GM19328 (cell line): Measurements from ENCODE around the gene FAM13B.
"Not testable (repeated sequence)": the region's sequence is repeated elsewhere in the genome, so short reads cannot be mapped to it uniquely, and the experiment has no call there.

Experiments used
- ATAC-seq: cut with Tn5 transposase; IDR thresholded peaks from one replicate; pipeline ENCODE4 v1.9.1; 2021; ENCODE audit warnings: mild to moderate bottlenecking, moderate library complexity; ENCODE audit not compliant: unreplicated experiment

FAM13B gene

DNA sequence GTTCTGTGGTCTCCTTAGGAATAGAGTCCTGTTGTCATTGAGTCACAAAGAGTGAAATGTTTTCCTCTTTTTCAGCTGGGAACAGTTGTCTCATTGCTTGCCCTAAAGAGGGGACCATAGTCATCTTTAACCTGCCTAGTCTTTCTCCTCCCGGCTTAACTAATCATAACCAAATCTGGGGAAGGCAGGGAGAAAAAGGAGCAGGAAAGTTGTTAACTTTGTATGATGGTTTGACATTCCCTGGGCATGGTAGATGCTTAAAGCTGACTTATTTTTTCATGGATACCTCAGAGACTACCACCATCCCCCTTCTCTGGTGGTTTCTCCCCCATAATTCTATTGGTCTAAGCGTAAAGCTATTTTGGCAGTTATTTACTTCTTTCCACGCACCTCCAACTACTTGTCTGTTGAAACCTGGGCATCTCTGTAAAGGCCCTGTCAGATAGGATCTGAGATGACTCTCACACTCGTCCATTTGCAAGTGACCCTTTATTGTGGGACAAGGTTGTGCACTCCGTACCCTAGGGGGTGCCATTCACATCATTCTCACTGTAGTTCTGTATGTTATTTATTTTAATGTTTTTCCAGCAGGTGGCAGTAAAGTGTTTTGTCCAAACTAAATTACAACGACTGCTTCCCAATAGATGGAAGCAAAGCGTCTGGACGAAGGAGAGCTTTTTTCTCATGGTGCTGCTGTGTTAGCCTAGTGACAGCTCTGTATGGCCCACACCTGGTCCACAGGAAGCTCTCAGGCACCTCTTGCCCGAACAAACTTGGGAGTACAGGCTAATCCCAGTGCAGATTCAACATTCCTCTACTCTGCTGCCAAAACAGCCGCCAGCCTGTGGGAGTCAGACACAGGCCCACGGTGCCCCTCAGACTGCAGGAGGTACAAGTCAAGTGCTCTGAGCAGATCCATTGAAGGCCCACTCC, 3.0 kb upstream of the FAM13B start:
- ATAC-seq: peak; percentile 28

DNA sequence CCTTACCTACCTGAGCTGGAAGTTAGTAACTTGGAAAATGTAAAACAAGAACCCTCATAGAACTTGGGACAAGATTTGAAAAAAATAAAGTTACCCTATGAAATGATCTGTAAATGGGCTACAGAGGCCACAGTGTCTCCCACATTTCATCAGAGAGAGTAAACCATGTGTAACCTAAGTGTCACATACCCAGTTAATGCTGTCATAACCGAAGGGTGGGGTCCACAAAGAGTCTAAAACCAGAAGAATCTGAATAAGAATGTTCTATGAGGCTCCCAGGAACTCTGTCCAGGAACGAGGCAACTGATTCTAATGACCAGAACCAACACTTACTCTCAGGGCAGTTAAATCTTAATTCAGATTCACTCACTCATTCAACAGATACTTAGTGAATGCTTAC, 1.0 kb upstream of the FAM13B start:
- ATAC-seq: no peak

DNA sequence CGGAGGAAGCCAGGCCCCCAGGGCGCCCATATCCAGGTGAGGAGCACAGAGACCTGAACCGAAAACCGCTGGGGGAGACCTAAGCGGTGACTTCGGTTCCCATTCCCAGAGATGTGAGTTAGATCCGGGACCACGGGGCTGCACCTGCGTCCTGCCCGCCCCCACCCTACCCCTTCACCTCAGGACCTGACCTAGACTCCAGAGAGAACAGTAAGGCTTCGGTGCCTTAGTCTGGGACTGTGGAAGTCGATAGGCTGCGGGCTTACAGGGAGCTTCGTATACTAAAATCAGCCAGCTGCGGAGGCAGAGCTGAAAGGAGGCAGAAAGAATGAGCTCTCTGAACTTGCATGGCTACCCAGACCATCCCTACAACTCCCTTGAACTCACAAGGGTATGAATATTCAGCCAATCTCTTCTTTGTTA, 518 bp upstream of the FAM13B start:
- no peak for ATAC-seq

DNA sequence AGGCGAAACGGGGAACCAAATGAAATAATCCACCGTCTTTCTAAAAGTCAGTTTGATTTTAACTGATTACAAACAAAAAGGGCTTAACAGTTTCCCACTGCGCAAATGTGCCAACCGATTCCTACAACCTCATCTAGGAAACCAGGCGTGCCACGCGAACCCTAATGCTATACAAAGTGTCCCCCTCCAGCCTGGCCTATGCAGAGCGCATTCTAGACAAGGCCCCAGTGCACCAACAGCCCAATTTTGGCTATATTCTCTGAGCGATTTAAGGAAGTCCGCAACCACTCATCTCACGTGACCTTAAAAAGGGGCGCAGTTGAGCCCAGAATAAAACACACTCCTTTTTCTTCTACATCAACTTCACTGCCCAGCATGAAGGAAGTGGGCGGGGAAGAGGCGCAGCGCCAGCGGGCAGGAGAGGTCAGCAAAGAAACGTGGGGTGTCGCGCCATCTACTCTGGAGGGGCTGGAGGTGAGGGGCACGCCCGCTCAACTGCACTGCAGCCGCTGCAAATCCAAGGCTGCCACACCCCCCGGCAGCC, 779 bp downstream of the FAM13B start:
- ATAC-seq: peak; percentile 38

DNA sequence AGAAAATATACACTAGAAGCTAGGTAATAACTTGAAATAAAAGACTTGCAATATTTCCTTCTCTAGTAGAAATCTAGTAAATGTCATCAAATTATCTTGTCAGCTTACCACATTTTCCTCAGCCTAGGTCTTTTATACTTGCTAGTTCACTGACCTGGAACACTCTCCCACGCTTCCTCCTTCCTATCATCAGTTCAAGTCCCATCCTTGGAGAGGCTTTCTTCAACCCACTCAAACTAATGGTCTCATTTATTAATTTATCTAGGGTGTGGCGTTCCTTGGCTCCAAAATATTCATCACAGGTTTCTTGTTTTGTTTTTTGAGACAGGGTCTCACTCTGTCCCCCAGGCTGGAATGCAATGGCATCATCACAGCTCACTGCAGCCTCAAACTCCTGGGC, 2.9 kb downstream of the FAM13B start:
- ATAC-seq: no peak

DNA sequence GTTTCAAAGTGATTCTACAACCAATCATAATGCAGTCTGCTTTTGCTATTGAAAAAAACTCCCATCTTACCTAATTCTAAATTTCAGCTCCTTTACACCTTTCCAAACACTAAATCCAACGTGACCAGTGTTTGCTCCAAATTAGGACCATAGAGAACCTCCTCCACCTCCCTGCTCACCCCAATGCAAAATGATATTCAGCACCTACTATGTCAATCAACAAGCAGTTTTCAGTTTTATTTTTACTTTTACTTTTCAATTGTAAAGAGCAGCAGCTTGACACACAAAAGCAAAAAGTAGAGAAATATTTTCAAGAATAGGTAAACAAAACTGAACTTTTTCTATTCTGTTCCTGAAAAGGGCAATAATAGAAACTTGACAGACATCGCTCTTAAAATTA, 3.4 kb downstream of the FAM13B start:
- ATAC-seq: no peak

DNA sequence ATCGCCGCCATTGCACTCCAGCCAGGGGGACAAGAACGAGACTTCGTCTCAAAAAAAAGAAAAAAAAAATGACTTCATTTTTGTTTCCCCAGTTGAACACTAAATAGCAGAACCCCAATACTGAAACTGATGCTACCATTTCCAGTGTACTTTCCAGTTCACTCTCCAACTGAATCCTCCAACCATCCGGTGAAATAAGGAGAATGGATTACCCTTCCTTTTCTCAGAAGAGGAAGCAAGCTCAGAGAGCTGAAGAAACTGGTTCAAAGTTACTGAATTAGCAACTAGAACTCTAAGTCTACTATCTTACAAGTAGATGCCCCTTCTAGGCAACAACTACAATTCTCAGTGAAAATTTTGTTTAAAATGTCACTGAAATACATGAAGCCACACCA, 3.9 kb downstream of the FAM13B start:
- no peak for ATAC-seq

DNA sequence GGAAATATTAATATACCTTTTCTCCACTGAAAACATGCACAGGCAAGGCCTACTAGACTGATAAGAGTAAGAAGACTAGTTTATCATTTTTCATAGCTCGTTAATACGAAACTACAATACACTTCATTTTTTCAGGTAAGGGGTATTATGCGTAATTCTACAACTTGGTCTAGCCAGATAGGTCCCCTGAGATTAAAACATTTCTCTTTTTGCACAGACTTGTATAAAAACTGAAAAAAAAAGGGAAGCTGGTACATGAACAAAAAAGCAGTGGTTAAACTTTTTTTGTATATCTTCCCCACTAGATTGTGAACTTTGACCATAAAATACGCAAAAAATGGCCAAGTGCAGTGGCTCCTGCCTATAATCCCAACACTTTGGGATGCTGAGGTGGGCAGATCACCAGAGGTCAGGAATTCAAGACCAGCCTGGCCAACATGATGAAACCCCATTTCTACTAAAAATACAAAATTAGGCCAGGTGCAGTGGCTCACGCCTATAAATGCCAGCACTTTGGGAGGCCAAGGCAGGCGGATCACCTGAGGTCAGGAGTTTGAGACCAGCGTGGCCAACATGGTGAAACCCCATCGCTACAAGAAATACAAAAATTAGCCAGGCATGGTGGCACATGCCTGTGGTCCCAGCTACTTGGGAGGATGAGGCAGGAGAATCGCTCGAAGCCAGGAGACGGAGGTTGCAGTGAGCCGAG, 4.5 kb downstream of the FAM13B start:
- ATAC-seq: not testable (repeated sequence)

DNA sequence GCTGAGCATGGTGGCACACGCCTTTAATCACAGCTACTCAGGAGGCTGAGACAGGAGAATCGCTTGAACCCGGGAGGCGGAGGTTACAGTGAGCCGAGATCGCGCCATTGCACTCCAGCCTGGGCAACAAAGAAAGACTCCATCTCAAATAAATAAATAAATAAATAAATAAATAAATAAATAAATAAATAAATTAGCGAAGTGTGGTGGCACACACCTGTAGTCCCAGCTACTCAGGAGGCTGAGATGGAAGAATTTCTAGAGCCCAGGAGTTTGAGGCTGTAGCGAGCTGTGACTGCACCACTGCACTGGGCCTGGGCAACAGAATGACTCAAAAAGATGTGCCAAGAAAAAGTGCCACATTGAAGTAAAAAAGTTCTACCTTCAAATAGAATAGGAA, 6.1 kb downstream of the FAM13B start:
- not testable (repeated sequence) for ATAC-seq

DNA sequence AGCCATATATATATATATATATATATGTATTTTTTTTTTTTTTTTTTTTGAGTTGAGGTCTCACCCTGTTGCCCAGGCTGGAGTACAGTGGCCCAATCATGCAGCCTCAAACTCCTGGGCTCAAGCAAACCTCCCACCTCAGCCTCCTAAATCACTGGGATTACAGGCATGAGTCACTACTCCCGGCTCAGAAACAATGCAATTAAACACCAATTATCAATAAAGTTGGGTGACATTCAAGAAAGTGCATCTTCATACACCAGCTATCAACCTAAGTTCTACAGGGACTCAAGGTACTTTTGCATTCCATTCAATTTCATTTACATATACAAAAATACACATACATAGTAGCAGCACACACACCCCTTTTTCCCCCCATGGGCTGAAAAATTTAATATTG, 7.6 kb downstream of the FAM13B start:
- ATAC-seq: no peak

DNA sequence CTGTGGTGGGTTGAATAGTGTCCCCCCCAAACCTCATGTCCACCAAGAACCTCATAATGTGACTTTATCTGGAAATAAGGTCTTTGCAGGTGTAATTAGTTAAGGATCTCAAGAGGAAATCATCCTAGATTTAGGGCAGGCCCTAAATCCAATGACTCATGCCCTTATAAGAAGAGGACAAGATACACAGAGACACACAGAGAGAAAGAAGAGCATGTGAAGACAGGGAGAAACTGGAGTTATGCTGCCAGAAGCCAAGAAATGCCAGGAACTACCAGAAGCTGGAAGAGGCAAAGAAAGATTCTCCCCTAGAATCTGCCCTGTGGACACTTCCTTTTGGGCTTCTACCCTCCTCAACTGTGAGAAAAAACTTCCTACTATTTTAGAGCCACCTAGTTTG, 8.8 kb downstream of the FAM13B start:
- no peak for ATAC-seq

DNA sequence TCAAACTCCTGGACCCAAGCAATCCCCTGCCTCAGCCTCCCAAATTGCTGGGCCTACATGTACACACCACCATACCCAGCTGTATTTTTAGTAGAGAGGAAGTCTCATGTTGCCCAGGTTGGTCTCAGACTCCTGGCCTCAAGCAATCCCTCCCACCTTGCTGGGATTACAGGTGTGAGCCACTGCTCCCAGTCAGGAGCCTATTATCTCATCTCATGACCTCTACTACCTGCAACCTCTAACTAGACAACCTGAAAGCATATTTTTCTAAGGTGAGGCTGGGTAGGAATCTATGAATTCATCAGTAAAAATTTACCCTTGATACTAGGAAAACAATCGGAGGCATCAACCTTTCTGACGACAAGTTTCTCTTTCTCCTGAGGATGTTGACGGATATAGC, 10.0 kb downstream of the FAM13B start:
- ATAC-seq: no peak

DNA sequence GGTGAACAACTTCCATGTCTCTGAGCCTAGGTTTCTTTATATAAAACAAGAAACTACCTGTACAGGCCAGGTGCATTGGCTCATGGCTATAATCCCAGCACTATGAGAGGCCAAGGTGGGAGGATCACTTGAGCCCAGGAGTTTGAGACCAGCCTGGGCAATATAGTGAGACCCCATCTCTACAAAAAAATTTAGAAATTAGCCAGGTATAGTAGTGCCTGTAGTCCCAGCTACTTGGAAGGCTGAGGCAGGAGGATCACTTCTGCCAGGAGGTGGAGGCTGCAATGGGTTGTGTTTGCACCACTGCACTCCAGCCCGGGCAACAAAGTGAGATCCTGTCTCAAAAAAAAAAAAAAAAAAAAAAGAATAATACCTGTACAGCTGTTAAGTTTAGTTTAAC, 11.1 kb downstream of the FAM13B start:
- ATAC-seq: no peak

DNA sequence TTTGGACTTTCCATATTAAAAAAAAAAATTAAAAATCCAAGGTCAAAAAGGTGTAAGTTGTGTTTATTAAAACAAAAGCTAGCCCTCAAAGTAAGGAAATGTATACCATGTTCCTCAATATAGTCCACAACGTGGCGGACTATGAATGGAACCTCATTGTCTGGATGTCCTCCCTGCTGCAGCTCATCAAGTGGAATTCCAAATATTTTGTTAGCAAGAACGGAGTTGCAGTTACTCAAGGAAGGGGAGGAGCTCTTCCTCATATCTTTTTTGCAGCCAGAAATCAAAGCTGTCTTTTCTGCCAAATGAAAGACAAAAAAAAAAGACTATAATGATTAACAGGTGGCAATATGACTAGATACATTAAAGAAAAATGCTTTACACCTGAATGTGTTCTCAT, 14.0 kb downstream of the FAM13B start:
- no peak for ATAC-seq

DNA sequence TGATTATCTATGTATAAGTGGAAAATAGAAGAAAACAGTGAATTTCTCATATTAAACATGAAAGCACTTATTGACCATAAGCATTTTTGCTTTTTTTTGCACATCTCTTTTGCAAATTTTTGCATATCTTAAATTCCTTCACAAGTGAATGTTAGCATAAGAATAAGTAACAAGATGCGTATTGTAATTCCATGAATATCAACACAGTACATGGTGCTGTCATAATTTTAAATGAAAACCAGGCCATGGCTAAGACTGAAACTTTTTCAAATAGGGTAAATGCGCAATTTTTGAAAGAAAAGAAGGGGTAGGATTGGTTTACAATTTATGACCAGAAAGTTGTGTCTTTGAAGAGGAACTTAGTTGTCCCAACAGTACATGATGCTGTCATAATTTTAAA, 17.0 kb downstream of the FAM13B start:
- no peak for ATAC-seq

DNA sequence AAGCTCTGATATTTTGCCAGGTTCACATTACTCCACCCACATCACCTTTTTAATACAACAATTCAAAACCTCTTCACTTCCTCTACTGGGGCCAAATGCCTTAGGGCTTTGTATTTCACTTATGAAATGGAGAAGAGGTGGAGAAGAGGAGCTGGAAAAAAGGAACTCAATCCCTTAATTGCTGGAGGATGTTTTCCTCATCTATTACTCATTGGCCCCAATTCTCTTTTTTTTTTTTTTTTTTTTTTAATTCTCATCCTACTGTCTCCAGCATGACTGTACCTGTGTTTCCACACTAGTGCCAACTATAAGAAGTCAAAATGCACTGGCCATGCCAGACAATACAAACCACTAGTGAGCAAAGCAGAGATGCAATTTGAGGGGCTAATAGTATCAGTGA, 20.9 kb downstream of the FAM13B start:
- ATAC-seq: no peak

DNA sequence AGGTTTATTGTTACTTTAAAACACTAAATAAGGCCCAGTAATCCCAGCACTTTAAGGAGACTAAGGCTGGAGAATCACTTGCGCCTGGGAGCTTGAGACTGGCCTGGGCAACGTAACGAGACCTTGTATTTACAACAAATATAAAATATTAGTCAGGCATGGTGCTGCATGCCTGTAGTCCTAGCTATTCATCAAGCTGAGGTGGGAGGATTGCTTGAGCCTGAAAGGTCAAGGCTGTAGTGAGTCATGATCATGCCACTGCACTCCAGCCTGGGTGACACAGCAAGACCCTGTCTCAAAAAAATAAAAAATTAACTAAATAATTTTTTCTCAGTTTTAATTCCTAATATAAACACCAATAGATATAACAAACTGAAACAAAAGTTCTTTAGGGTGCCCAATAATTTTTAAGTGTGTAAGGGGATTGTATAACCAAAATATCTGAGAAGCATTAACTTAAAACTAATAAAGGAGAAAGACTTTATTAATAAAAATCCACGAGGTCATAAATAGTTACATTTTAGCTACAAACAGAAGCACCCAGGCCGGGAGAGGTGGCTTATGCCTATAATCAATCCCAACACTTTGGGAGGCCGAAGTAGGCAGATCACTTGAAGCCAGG, 32.7 kb downstream of the FAM13B start:
- no peak for ATAC-seq

DNA sequence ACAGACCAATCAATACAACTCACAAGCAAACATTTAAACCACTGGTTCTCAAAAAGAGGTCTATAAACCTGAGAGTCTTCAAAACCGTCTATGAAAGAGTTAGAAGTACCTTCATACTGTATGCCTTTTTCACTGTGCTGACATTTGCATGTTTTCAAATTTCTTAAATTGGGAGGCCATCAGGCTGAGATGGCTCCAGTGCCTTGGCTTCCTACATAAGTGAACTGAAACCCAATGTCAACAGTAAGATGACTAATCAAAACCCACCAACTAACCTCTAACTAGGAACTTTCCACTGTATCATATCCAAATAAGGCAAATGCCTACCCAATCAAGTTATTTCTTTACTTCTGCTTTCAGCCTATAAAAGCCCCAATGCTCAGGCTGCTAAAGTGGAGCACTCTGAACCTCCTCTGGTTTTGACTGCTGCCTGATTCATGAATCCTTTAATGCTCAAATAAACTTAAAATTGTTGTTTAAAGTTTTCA, 35.1 kb downstream of the FAM13B start:
- no peak for ATAC-seq

DNA sequence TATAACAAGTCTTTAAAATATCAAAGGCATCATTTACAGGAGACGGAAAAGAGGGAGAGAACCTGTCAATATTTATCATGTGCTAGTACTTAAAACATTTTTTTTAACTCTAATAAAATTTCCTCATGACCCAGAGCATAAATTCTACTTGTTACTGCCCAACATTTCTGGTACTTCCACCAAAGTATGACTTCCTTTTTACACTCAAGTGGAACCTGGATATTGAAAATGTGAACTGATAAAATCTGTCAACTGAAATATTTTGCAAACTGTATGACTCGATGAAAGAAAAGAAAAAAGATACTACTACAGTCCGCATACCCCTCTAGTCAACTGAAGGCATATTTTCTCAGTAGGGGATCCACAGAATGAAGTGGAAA, 37.1 kb downstream of the FAM13B start:
- no peak for ATAC-seq

DNA sequence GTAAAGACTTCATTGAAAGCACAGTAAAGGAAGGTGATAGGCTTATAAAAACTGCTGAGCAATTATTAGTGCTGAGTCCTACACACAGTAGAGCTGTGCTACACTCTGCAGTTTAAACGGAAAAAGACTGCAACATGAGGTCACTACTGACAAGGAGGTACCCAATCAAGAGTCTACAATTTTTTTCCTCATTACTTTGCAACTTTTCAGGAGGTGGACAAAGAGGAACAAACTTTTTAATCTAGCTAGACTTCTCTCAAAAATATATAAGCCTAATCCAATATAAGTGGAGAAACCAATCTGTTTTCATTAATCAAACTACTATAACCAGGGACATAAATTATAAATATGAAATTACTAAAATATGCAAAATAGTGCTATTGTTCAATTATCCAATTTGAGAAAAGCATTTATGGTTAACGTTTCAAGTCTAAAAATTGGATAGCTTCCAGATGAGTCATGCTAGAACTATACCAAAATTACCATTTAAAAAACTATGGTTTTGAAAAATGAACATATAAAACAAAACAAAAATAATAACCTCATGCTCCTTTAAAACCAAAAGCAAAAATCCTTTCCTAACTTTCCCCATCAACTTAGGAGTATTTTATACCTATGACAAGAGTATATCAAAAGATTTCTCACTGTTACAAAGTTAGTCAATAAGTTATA, 37.7 kb downstream of the FAM13B start:
- ATAC-seq: no peak

DNA sequence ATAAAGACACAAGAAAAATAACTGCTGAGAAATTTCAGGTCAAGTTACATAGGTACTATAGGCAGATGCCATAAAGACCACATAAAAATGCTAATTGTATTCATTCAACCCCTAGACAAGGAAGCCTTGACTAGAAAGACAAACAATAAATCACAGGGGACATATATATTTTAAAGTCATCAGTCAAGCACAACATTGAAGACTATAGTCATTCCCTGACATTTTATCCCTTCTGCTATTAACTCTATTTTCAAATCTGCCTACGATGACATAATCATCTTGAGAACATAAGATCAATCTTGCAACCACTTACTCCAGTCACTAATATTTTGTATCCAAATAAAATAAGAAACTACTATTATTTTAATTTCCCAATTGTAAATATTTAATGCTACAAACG, 38.3 kb downstream of the FAM13B start:
- ATAC-seq: no peak
